Keratinocyte (primary cell): ENCODE measurements around the gene IDS.

Experiments
- EZH2 ChIP-seq: IDR thresholded peaks from one replicate; pipeline ENCODE4 v1.6.1; 2012; ENCODE audit warnings: inconsistent platforms, mild to moderate bottlenecking, low read length, moderate library complexity
- TF ChIP-seq, protein P1 (sequence below), 3 experiments: IDR thresholded peaks in 1 of 3; conservative IDR thresholded peaks in 1 of 3; optimal IDR thresholded peaks in 1 of 3; 2 replicates in 2 of 3; 3 replicates in 1 of 3; pipeline versions ENCODE3 to v1.5.1; 2011; ENCODE audit warnings: low read length in 3 of 3, mild to moderate bottlenecking in 3 of 3, moderate library complexity in 2 of 3, control low read depth in 1 of 3, inconsistent platforms in 1 of 3; ENCODE audit not compliant: insufficient read depth in 2 of 3; ENCODE audit errors: extremely low read depth in 1 of 3

DNA sequence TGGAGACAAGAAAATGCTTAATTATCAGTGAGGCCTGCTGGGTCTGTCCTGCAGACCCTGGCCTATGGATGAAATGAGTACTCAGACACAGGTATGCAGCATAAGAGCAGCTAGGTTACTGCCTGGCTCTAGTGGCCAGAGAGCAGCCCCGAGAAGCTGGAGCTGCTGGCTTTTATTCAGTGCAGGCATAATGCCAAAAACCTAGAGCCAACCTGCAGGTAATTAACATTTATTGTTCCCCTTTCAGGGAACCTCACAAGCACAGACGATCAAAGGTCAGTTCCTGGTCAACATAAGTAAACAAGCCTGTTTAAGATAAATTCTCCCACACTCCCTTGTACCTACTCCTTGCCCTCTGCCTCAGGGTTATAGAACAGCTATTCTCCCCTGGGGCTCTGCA, 13.3 kb downstream of the IDS start:
- TF ChIP-seq, protein P1, sequence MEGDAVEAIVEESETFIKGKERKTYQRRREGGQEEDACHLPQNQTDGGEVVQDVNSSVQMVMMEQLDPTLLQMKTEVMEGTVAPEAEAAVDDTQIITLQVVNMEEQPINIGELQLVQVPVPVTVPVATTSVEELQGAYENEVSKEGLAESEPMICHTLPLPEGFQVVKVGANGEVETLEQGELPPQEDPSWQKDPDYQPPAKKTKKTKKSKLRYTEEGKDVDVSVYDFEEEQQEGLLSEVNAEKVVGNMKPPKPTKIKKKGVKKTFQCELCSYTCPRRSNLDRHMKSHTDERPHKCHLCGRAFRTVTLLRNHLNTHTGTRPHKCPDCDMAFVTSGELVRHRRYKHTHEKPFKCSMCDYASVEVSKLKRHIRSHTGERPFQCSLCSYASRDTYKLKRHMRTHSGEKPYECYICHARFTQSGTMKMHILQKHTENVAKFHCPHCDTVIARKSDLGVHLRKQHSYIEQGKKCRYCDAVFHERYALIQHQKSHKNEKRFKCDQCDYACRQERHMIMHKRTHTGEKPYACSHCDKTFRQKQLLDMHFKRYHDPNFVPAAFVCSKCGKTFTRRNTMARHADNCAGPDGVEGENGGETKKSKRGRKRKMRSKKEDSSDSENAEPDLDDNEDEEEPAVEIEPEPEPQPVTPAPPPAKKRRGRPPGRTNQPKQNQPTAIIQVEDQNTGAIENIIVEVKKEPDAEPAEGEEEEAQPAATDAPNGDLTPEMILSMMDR (optimal IDR thresholded peaks at IDR 0.05 in 1 of 3, IDR thresholded peaks at IDR 0.05 in 1 of 3, conservative IDR thresholded peaks at IDR 0.05 in 1 of 3; ENCODE audit: extremely low read depth in 1 of 3, insufficient read depth in 2 of 3, low read length in 3 of 3), result no peak
- no peak for TF ChIP-seq EZH2
